NCI-H1092 (cell line): Measurements from ENCODE around the gene FITM1.

Experiments used
- DNase-seq: peaks from one replicate; lab custom pipeline; 2025; lab: John Stamatoyannopoulos, UW

The FITM1 gene

DNA sequence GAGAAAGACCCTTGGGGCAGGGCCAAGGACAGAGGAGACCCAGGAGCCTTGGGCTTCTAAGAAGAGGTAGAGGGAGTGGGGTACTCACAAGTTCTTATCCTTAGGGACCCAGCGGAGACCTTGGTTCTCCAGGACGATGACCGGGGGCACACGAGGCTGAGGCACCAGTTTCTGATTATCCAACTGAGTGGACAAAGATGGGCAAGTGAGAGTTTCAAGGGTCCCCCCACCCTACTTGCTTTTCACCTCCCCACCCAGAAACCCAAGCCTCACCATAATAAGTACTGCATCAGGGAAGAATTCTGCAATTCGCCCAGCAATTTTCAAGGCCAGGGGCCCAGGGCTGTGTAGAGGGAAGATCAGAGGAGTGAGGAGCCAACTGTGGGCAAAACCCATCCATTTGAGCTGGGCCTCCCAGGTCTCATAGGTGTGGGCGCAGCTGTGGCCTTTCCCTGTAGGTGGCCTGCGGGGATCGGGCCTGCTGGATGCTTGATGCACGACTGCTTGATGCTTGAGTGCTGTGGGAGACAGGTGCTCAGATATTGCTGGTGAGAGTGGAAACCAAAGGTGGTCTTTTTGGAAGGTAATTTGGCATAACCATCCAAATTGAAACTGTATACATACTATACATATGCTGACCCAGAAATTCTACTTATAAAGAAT, 8.9 kb downstream of the FITM1 start:
- DNase-seq, result no peak

DNA sequence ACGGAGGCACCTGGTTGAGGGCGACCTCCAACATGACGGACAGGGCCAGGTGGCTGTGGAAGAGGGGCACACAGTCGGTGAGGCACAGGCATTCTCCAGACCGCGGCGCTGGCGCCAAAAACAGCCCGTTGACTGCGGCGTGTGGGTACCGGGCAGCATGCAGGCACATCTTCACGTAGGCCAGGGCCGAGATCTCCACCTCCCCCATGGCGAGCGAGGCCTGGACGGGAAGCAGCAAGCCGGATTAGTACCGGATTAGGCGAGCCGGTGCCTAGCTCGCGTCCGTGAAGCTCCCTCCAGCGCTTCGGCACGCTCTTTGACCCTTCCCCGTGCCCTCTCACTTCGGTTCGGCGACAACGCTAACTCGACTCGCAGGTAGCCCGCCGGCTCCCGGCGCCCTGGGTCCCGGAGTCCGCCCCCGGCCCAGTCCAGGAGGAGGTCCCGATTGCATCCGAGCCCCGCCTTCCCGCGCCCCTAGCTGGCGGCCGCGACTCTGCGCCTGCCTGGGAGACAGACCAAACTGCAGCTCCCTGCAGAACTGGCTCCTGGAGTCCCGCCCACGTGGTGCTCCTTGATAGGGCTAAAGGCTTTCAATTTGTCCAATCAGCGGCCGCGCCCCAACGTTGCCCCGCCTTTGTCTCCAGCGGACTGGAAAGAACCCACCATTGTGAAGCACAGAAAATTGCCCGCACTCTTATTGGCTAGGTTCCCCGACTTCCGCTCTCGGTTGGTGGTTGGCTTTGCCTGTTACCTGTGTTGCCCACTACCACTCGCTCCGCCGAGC, 10.8 kb downstream of the FITM1 start, which contains the start of gene EMC9:
EMC9 (minus strand) TSS at position 495 of the 784 bp plus-strand sequence; CDS start at position 208, 287 bp downstream.
- peak; percentile 100 for DNase-seq

DNA sequence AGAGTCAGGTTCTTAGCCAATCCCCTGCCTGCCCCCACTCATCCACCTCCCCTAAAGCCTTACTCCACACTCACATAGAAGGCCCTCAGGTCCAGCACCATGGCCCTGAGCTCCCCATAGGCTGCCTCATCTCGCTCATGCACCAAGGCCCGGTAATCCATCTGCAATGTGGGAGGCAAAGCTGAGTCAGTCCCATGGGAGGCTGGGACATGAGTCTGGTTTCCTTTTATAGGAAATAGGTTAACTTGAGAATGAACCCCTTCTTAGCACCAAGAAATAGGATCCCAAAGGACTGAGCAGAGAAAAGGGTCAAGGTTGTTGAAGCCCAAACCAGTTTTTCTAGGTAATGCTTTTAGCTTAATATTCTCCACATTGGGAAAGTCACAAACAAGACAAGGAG, 13.1 kb downstream of the FITM1 start:
- no peak for DNase-seq

DNA sequence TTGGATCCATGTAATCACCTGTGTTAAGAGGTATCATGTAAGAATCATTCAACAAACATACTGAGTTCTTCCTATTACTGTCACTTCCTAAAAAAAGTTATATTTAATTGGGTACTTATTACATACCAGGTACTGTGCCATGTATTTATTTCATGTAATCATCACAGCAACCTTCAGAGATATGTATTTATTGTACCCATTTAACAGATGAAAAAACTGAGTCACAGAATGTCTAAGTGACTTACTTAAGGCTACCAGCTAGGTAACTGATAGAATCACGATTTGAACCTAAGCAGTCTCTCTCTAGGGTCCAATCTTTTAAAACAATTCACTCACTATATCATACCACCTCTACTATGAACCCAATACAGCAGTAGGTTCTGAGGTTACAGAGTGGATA, 14.0 kb downstream of the FITM1 start:
- DNase-seq, result no peak

DNA sequence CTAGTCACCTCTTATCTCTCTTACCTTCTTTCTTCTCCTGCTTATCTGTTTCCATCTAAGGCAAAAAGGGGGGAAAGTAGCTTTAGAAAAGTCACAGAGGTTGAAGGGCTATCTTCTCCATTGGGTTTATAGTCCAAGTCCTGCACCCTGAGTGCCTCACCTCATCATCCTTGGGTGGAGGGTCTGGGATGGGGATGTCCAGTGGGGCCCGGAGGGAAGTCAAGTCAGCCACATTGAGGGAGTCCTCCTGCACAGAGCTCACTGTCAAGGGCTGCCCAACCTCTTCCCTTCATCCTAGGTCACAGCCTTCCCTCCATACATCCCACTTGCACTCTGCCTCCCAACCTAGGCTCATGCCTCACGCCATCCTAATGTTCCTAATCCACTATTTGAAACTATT, 14.8 kb downstream of the FITM1 start:
- no peak for DNase-seq

DNA sequence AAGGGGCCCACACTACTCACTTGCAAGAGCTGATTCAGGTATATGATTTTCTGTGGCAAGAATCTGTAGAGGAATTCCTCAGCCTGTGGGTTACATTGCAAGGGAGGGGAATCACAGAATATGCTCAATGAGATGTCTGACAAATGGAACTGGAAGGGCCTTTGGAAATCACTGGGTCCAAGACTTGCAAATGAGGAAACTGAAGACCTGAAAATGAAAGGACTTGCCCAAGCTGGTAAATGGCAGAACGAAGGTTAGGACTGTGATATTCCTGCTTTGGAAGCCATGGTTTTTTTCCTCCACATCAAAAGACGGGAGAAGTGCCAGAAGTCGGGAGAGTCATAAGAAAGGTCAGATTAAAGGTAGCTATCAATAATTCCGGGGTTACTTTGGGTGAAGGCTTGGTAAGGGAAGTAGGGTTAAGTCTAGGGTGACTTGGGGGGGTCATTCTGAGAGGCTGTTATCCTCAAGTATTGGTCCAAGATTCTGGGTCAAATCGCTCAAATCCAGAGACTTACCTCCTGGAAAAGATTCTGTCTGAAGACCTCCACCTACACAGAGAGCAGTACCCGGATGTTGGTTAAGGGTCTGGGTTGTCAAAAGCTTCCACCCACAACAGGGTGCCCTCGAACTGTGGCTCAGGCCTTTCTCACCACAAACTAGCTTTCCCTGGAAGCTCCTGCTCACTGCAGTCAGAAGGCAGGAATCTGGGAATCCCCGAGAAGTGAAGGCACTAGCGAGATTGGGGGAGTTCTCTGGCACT, 15.4 kb downstream of the FITM1 start:
- DNase-seq, result no peak

DNA sequence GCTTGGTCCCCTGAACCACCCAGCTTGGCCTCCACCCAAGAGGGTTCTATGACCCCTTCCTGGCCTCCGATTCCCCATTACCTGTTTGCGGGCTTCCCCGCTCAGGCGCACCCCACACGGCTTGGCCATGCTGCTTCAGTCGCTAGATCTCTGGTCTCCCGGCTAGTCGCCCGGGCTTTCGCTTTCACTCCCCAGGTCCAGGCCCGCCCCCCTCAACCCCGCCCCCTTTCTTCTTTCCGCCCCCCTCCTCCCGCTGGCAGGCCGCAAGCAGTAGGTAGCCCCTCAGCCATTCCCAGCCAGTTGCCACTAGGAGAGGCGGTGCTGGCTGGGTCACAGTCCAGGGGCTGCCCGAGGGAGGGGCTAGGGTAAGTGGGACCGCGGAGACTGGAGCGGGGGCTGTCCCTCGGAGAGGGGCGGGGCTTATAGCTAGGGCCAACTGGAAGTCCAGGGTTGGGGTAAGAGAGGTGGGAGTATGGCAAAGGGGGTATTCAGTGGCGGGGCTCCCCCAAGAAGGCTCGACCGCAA, 16.1 kb downstream of the FITM1 start, which contains the start of gene PSME2:
PSME2 (minus strand) TSS at position 158 of the 525 bp plus-strand sequence; CDS start at position 129, 29 bp downstream.
- peak; percentile 98 for DNase-seq

DNA sequence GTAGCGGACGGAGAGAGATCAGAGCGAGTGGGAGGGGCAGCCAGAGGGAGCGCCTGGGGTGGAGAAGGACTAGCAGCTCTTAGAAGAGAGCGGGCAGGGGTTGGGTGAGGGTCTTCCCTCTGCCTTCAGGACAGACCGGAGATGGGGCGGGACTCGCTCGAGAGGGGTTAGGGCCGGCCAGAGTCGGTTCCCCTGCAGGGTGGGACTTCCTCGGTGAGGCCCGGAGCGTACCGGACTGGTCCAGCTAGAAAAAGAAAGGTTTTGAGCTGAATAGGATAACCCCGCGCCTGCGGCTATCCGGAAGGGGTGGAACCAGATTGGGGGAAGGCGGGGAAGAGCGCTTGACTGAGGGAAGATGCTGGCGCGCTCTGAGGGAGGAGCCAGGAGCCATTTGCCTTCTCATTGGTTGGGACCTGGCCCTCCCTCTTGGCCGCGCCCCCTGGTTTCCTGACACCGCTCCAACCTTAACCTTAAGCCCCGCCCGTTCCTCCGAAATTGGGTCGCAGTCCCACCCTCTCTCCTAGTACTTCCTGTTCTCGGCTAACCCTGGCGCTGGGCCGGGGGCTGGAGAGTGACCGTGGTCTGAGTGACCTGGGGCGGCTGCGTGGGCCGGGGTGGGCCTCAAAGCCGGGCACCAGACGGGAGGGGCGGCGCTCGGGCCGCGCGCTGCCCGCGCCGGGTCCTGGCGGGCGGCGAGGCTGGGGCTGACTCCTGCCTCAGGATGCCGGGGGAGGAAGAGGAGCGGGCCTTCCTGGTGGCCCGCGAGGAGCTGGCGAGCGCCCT, 16.7 kb downstream of the FITM1 start, which contains the start of gene RNF31:
RNF31 (plus strand) TSS at position 521 of the 783 bp plus-strand sequence; CDS start at position 722, 201 bp downstream.
- peak; percentile 99 for DNase-seq

DNA sequence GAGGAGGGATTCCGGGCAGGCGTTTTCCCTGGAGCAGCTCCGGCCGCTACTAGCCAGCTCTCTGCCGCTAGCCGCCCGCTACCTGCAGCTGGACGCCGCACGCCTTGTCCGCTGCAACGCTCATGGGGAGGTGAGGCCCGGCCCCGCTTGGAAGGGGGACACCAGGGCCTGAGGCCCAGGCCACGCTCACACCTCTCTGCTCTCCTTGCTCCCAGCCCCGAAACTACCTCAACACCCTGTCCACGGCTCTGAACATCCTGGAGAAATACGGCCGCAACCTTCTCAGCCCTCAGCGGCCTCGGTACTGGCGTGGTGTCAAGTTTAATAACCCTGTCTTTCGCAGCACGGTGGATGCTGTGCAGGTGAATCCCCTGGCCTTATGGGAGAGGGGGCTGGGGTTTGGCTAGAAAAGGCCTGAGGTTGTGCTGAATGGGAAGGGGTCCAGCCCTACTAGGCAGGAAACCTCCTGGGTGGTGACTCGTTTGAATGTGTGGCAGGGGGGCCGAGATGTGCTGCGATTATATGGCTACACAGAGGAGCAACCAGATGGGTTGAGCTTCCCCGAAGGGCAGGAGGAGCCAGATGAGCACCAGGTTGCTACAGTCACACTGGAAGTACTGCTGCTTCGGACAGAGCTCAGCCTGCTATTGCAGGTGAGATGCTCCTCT, 17.4 kb downstream of the FITM1 start:
- DNase-seq, result no peak

DNA sequence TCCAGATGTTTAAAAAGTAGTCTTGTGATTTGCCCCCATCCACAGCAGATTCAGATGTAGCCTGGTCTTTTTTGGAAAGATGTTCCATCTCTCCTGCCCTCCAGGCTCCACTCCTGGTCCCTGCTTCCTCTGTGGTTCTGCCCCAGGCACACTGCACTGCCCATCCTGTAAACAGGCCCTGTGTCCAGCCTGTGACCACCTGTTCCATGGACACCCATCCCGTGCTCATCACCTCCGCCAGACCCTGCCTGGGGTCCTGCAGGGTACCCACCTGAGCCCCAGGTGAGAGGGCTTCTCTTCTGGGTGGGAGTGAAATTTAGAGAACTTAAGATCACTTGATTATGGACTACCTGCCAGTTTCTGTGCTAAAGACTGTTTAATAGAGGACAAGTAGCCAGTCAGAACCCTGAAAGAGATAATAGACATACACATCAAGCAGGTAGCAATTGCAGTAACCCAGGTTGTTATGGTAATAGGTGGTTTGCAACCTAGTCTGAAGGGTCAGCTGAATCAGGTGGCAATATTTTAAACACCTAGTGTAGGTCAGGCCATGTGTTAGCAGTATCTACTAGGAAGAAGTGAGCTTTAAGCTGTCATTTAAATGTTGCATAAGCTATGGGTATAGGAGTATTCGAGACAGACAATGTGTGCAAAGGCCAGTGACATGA, 19.0 kb downstream of the FITM1 start:
- no peak for DNase-seq

DNA sequence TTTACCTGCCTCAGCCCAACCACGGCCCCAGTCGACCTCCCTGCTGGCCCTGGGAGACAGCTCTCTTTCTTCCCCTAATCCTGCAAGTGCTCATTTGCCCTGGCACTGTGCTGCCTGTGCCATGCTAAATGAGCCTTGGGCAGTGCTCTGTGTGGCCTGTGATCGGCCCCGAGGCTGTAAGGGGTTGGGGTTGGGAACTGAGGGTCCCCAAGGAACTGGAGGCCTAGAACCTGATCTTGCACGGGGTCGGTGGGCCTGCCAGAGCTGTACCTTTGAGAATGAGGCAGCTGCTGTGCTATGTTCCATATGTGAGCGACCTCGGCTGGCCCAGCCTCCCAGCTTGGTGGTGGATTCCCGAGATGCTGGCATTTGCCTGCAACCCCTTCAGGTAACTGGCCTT, 19.6 kb downstream of the FITM1 start:
- DNase-seq, result no peak

DNA sequence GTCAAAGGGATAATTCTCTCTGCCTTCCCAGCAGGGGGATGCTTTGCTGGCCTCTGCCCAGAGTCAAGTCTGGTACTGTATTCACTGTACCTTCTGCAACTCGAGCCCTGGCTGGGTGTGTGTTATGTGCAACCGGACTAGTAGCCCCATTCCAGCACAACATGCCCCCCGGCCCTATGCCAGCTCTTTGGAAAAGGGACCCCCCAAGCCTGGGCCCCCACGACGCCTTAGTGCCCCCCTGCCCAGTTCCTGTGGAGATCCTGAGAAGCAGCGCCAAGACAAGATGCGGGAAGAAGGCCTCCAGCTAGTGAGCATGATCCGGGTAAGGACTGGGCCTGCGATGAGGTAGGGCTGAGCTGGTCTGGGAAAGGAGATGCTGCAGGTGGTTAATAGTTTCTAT, 20.1 kb downstream of the FITM1 start:
- DNase-seq, result no peak

DNA sequence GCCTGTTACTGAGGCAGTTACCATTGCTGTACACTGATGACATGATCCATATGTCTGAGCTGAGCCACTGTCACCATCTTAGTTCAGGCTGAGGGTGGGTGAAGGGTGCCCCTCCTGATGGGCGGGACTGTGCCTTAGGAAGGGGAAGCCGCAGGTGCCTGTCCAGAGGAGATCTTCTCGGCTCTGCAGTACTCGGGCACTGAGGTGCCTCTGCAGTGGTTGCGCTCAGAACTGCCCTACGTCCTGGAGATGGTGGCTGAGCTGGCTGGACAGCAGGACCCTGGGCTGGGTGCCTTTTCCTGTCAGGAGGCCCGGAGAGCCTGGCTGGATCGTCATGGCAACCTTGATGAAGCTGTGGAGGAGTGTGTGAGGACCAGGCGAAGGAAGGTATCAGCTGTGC, 20.5 kb downstream of the FITM1 start:
- DNase-seq, result no peak

DNA sequence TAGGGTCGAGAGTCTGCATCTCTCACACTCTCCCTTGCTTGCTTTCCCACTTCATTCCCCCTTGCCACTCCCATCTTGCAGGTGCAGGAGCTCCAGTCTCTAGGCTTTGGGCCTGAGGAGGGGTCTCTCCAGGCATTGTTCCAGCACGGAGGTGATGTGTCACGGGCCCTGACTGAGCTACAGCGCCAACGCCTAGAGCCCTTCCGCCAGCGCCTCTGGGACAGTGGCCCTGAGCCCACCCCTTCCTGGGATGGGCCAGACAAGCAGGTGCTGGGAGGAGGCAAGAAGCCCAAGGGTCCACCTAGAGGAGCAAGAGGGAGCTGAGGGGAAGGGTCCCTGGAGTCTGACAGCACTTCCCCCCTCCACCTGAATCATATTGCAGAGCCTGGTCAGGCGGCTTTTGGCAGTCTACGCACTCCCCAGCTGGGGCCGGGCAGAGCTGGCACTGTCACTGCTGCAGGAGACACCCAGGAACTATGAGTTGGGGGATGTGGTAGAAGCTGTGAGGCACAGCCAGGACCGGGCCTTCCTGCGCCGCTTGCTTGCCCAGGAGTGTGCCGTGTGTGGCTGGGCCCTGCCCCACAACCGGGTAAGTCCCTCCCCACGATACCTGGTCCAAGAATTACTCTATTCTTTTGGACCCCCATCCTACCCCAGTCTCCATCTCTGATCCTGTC, 21.1 kb downstream of the FITM1 start:
- no peak for DNase-seq

DNA sequence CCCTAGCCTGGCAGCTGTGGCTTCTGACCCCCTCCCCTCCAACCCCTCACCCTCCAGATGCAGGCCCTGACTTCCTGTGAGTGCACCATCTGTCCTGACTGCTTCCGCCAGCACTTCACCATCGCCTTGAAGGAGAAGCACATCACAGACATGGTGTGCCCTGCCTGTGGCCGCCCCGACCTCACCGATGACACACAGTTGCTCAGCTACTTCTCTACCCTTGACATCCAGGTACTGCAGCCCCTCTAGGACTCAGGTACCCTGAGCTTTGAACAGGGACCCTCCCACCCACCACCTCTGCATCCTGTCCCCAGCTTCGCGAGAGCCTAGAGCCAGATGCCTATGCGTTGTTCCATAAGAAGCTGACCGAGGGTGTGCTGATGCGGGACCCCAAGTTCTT, 24.6 kb downstream of the FITM1 start:
- DNase-seq, result no peak

DNA sequence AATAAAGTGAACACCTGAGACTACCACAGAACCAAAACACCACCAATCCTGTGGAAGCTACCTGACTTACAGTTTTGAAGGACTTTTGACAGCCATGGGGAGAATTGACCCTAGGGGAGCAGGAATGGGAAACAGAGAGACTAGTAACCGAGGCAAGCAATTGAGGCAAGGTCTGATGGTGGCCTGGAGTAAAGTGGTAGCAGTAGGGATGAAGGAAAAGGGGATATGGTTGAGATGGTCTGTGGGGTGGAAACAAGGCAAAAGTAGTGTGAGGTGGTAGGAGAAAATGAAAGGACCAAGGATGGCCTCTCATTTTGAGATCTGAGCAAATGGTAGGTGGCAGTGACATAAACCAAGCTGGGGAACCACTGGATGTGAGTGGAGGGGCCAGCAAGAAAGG, 26.4 kb downstream of the FITM1 start:
- no peak for DNase-seq

DNA sequence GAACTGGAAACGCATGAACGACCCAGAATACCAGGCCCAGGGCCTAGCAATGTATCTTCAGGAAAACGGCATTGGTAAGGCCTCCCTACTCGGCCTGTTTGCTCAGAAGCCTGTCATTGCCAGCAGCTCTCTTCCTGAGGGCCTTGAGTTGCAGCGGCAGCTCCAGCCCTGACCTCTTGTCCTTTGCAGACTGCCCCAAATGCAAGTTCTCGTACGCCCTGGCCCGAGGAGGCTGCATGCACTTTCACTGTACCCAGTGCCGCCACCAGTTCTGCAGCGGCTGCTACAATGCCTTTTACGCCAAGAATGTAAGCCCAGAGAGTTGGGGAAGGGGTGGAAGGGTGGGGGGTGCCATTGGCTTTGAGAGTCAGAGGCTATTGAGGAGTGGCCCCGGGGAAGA, 26.9 kb downstream of the FITM1 start:
- no peak for DNase-seq

DNA sequence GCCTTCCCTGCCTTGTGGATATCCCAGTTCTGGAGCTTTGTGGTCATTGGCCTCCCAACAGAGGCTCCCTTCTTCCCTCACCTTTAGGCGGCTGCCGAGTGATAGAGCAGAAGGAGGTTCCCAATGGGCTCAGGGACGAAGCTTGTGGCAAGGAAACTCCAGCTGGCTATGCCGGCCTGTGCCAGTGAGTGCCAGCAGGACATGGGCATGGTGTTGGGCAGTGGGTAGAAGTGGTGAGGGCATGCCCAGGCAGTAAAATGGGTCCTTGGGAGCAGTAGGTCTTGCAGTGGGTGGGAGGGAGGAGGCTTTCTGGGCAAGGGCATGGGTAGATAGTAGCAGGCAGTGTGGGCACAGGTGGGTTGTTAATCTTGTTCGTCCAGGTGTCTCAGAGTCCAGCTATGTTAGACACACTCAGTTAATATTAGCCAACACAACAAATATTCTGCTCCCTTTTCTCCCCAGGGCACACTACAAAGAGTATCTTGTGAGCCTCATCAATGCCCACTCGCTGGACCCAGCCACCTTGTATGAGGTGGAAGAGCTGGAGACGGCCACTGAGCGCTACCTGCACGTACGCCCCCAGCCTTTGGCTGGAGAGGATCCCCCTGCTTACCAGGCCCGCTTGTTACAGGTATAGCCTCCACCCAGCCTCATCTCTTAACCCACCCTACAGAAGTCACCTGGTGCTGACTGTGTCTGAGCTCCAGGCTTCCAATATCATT, 29.5 kb downstream of the FITM1 start:
- DNase-seq, result no peak

DNA sequence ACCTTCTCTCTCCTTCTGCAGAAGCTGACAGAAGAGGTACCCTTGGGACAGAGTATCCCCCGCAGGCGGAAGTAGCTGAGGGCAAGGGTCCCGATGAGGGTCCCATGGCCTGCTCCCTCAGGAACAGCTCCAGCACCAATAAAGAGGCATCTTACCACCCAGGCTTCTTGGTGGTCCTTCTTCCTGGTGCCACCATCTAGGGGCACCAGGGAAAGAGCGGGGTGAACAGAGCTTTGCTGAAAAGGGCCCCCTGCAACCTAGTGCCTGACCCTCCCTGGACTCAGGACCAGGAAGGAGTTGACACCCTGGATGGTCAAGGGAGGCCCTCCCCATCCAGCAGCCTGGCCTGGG, 30.0 kb downstream of the FITM1 start:
- no peak for DNase-seq
